Thoracic aorta (tissue), 2 donors: ENCODE data around the gene EIF4G3. TPM values are rescaled to one million over a fixed set of nuclear protein-coding genes. Genes with fewer than 3 reads are reported as not detected.

ENCODE experiments used
- ATAC-seq: fragments of 150-250 bp; one replicate; pipeline ENCODE4 v1.8.0; 2017; ENCODE audit warnings: low read depth; ENCODE audit not compliant: insufficient number of reproducible peaks, low FRiP score
- DNase-seq: peaks from one replicate; pipeline ENCODE4 v3.0.0-alpha.2; 2020; ENCODE audit warnings: low spot score
- H3K27ac ChIP-seq, 2 donors: fragments of 200-600 bp; sonication (generic); 1 replicate in 1 of 2; 2 replicates in 1 of 2; pipeline ENCODE4 v1.5.1; 2016; ENCODE audit warnings: mild to moderate bottlenecking in 2 of 2, moderate library complexity in 2 of 2
- H3K27me3 ChIP-seq: fragments of 200-600 bp; sonication (generic); replicated peaks from 2 replicates; pipeline ENCODE4 v1.6.0; 2016; ENCODE audit warnings: mild to moderate bottlenecking; ENCODE audit not compliant: insufficient read depth
- H3K36me3 ChIP-seq: fragments of 200-600 bp; sonication (generic); one replicate; pipeline ENCODE4 v1.5.1; 2016
- H3K4me1 ChIP-seq, 2 donors: fragments of 200-600 bp; sonication (generic); 1 replicate in 1 of 2; 2 replicates in 1 of 2; pipeline versions ENCODE4 v1.5.1 to v1.6.0; 2016; ENCODE audit warnings: low read depth in 2 of 2, mild to moderate bottlenecking in 1 of 2; ENCODE audit not compliant: control insufficient read depth in 1 of 2
- H3K4me3 ChIP-seq: fragments of 200-600 bp; sonication (generic); 2 replicates; pipeline ENCODE4 v1.5.1; 2016; ENCODE audit warnings: mild to moderate bottlenecking
- H3K9me3 ChIP-seq: fragments of 200-600 bp; sonication (generic); 2 replicates; pipeline ENCODE4 v1.5.1; 2016
- total RNA-seq, 2 donors: library from RNA; depleted of rRNA; stranded (reverse); fragments of >200 nt; gene quantifications; one replicate each; pipeline versions ENCODE4 v1.1.0 to v1.2.3, GENCODE V29; 2016
- TF ChIP-seq, protein P1 (sequence below): fragments of 200-600 bp; sonication (generic); IDR thresholded peaks from one replicate; pipeline ENCODE4 v1.5.1; 2019; ENCODE audit warnings: antibody characterized with exemption

Gene EIF4G3
- total RNA-seq, 2 donors from 2014 or later = 43.1 to 54.0 TPM

DNA sequence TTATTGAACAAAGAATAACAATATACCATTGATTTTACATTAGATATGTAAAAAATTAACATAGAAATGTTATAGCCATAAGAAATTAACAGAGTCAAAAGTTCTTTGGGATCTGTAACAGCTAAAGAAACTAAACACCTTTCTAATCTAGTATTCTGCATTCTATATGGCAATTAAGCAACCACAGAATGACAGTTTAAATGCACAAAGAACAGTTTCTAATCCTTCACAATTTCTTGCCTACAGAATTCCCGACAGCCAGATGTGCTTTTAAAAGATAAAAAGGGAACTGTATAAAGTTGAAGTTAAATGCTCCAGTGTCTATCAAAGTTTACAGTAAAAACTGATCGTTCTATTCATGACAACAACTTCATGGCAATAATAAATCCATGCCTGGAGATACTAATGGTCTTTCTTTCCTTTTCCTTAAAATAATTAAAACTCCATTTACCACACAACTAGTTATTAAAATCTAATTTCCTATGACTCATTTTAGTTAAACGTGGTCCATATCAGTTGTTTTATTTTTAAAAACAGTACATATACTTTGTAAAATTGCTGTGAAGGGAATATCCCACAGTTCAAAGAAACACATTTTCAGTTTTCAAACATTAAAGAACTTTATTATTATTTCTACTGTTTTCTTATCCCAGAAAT is 110.2 kb downstream of the EIF4G3 start:
- Histone ChIP-seq H3K36me3 (no peaks in the 10 kb centered on the region), H3K27me3 (no peaks in the 10 kb centered on the region), H3K27ac (no peak overlapping the region), H3K9me3 (no peaks in the 10 kb centered on the region), H3K4me3 (no peak overlapping the region), H3K4me1 (peaks cover 0 to 8% of the 10 kb centered on the region in 2 donors)
- TF ChIP-seq, protein P1, sequence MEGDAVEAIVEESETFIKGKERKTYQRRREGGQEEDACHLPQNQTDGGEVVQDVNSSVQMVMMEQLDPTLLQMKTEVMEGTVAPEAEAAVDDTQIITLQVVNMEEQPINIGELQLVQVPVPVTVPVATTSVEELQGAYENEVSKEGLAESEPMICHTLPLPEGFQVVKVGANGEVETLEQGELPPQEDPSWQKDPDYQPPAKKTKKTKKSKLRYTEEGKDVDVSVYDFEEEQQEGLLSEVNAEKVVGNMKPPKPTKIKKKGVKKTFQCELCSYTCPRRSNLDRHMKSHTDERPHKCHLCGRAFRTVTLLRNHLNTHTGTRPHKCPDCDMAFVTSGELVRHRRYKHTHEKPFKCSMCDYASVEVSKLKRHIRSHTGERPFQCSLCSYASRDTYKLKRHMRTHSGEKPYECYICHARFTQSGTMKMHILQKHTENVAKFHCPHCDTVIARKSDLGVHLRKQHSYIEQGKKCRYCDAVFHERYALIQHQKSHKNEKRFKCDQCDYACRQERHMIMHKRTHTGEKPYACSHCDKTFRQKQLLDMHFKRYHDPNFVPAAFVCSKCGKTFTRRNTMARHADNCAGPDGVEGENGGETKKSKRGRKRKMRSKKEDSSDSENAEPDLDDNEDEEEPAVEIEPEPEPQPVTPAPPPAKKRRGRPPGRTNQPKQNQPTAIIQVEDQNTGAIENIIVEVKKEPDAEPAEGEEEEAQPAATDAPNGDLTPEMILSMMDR = no peak
- ATAC-seq = no peak
- DNase-seq = no peak

DNA sequence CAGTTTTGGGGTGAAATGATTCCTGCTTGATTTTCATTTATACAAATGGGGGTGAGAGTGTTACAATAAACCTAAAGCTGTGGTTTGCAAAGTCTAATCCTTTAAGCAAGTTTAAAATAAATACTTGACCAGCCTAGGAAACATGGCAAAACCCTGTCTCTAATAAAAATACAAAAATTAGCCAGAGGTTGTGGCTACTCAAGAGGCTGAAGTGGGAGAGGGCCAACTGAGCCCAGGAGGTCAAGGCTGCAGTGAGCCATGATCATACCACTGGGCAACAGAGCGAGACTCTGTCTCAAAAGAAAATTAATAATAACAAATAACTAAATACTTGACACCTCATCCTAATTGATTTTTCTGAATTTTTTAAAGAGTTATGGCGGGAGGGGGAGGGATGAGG is 110.8 kb downstream of the EIF4G3 start:
- no peak overlapping the region for H3K27ac ChIP-seq
- no peak for DNase-seq
- H3K4me1 ChIP-seq = peaks cover 0 to 8% of the 10 kb centered on the region in 2 donors
- H3K27me3 ChIP-seq = no peaks in the 10 kb centered on the region
- no peaks in the 10 kb centered on the region for H3K36me3 ChIP-seq
- no peaks in the 10 kb centered on the region for H3K9me3 ChIP-seq
- no peak overlapping the region for H3K4me3 ChIP-seq
- ATAC-seq = no peak
- TF ChIP-seq, protein P1 = no peak

DNA sequence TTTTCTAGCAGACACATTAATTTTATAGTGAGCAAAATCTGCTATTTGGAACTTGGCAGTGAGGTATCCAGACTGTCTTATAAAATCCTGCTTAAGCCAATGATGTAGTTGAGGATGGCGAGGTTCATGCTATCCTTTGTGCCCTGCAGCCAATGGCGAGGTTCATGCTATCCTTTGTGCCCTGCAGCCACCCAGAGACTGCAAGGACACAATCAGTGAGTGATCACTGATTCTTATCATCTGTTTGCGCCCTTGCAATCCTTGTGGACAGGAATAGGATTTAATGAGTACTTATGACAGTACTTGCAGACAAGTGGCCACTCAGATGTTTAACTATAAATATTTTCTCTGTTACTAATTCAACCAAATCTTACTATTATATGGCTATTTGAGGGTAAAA is 112.6 kb downstream of the EIF4G3 start:
- DNase-seq (no peak), ATAC-seq (no peak)
- H3K4me1 ChIP-seq = peaks cover 0 to under 1% of the 10 kb centered on the region in 2 donors

DNA sequence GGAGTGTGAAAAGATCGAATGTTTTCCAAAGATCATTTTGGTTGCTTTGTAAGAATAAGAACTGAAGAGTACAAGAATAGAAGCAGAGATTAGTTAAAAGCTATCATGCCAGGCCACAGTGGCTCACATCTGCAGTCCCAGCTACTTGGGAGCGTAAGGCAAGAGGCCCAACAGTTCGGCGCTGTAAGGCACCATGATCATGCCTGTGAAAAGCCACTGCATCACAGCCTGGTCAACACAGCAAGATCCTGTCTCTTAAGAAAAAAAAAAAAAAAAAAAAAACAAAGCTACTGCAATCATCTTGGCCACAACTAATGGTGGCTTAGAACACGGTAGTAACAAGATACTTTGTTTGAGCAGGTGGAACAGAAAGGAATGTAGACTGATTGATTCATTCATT is 116.2 kb downstream of the EIF4G3 start:
- no peak for ATAC-seq
- DNase-seq = no peak

More for the DNA sequence above, 112.6 kb downstream of the EIF4G3 start:
- no peaks in the 10 kb centered on the region for H3K36me3 ChIP-seq
- no peak overlapping the region for H3K4me3 ChIP-seq
- no peaks in the 10 kb centered on the region for H3K9me3 ChIP-seq
- TF ChIP-seq, protein P1 = no peak
- no peak overlapping the region for H3K27ac ChIP-seq
- no peaks in the 10 kb centered on the region for H3K27me3 ChIP-seq

DNA sequence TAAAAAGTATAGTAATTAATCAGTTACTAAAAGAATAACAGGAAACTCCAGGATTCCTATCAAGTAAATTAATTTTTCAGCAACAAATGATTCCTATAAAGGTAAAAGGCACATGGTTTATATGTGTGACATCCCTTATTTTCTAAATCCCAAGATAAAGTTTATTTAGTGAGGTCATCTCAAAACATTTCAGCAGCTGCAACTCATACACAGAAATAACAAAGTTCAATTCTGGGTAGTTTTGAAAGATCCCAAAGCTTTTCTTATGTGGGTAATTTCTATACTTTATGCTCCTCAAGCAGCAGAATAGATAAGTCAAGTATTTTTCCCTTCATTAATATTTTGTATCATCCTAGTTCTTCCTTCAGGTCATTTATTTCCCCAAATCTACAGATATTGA is 117.7 kb downstream of the EIF4G3 start:
- no peaks in the 10 kb centered on the region for H3K27me3 ChIP-seq
- H3K36me3 ChIP-seq = no peaks in the 10 kb centered on the region
- DNase-seq = no peak
- H3K4me1 ChIP-seq = no peaks in the 10 kb centered on the region
- no peak overlapping the region for H3K27ac ChIP-seq
- TF ChIP-seq, protein P1 = no peak
- H3K9me3 ChIP-seq = no peaks in the 10 kb centered on the region
- no peak overlapping the region for H3K4me3 ChIP-seq
- no peak for ATAC-seq

More for the DNA sequence above, 116.2 kb downstream of the EIF4G3 start:
- TF ChIP-seq, protein P1 = no peak
- Histone ChIP-seq H3K27ac (no peak overlapping the region), H3K36me3 (no peaks in the 10 kb centered on the region), H3K4me3 (no peak overlapping the region), H3K27me3 (no peaks in the 10 kb centered on the region), H3K4me1 (no peaks in the 10 kb centered on the region), H3K9me3 (no peaks in the 10 kb centered on the region)
